HUDEP-2 (cell line): Measurements from ENCODE around the gene LENG8.
A peak's percentile ranks its signal among the peaks of the same experiment; 100 is the strongest.
"Not testable (repeated sequence)": the region's sequence is repeated elsewhere in the genome, so short reads cannot be mapped to it uniquely, and the experiment has no call there.

Source experiments
- DNase-seq, 76 experiments: peaks; one replicate each; lab custom pipeline; 2025; ENCODE audit not compliant: unreplicated experiment in 76 of 76; lab: John Stamatoyannopoulos, UW

Gene LENG8

GRCh38 chr19:54475706-54476105 lies 26.7 kb downstream of the LENG8 start:
- no peak for DNase-seq

- no peak for DNase-seq
Measured at GRCh38 chr19:54477650-54478049, 28.7 kb downstream of the LENG8 start.

GRCh38 chr19:54478677-54479266 lies 29.8 kb downstream of the LENG8 start:
- DNase-seq = peak in 8 of 76 experiments; percentile 7 to 27 (median 15)

- DNase-seq = no peak
Measured at GRCh38 chr19:54480051-54480450, 31.1 kb downstream of the LENG8 start.

- peak in 20 of 76 experiments; percentile 6 to 38 (median 16) for DNase-seq
Measured at GRCh38 chr19:54481326-54481930, 32.4 kb downstream of the LENG8 start.

- no peak for DNase-seq
Measured at GRCh38 chr19:54482889-54483288, 33.9 kb downstream of the LENG8 start.

GRCh38 chr19:54484451-54484850 lies 35.5 kb downstream of the LENG8 start:
- DNase-seq = no peak

- no peak for DNase-seq
Measured at GRCh38 chr19:54485851-54486250, 36.9 kb downstream of the LENG8 start.

- DNase-seq = no peak
Measured at GRCh38 chr19:54489341-54489740, 40.3 kb downstream of the LENG8 start.

GRCh38 chr19:54489766-54490165 lies 40.8 kb downstream of the LENG8 start:
- DNase-seq = no peak

GRCh38 chr19:54492568-54492967 lies 43.6 kb downstream of the LENG8 start:
- DNase-seq = no peak

- DNase-seq = not testable (repeated sequence)
Measured at GRCh38 chr19:54493056-54493455, 44.1 kb downstream of the LENG8 start.

- DNase-seq = no peak
Measured at GRCh38 chr19:54493967-54494585, 45.1 kb downstream of the LENG8 start.

- not testable (repeated sequence) for DNase-seq
Measured at GRCh38 chr19:54495284-54495683, 46.3 kb downstream of the LENG8 start.

- DNase-seq = not testable (repeated sequence)
Measured at GRCh38 chr19:54497747-54498450, 48.9 kb downstream of the LENG8 start.

- not testable (repeated sequence) for DNase-seq
Measured at GRCh38 chr19:54498451-54498772, 49.4 kb downstream of the LENG8 start.

- no peak for DNase-seq
Measured at GRCh38 chr19:54502518-54503048, 53.6 kb downstream of the LENG8 start, which contains the start of gene LAIR2. TSS of gene LAIR2 (plus strand) at chr19:54502831. CDS start at chr19:54502919, 88 bp downstream.

GRCh38 chr19:54505542-54505941 lies 56.5 kb downstream of the LENG8 start:
- not testable (repeated sequence) for DNase-seq

- no peak for DNase-seq
Measured at GRCh38 chr19:54506079-54506478, 57.1 kb downstream of the LENG8 start.

GRCh38 chr19:54507038-54507717 lies 58.2 kb downstream of the LENG8 start:
- not testable (repeated sequence) for DNase-seq

- DNase-seq = no peak
Measured at GRCh38 chr19:54507824-54508223, 58.8 kb downstream of the LENG8 start.
